Stimulated activated CD8-positive, alpha-beta memory T cell treated with anti-CD3 and anti-CD28 coated beads, Interleukin-15, amount 100 ng/mL, for 48 hours (primary cell): ENCODE measurements around the gene GALNT14.
A peak's percentile ranks its signal among the peaks of the same experiment; 100 is the strongest.

ENCODE experiments used
- DNase-seq, 2 donors: peaks; one replicate each; pipeline ENCODE4 v3.0.0-alpha.2; 2020; ENCODE audit warnings: low read depth in 2 of 2

GALNT14 gene

DNA sequence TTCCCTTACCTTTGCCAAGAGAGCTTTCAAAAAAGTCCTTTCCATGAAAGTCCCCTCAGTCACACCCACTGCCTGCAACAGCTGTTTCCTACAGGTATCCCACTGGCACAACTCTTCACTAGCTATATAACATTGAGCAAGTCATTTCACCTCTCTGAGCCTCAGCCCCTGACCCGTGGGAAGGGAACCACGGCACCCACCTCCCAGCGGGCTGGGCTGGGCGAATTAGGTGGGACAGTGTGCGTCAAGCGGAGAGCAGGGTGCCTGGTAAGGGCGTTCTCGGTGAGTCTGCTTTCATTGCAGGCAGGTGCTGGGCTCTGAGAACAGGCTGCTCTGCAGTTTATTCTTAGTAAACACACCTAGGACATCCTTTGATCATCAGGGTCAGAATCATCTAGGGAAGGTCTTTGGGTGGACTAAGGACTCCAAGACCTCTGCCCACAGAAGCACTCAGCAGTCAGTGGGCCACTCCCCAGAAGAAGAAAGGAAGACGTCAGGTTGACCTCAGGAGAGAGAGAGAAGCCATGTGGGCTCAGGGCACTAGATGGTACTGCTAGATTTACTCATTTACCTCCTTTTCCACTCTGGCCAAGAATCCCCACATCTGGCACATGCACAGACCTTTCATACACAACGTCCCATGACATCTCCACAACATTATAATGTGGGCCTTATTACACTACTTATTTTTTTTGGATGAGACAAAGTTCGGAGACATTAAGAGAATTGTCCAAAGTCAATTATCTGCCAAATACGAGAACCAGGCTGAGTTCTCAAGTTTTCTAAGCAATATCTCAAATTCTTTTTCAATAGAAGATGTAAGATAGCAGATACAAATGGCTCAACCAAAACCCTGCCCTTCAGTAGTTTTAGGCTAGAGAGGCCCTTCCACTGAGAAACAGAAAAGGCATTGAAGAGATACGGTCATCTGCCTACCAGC, 79.9 kb downstream of the GALNT14 start:
- no peak for DNase-seq

- no peak for DNase-seq
Observed at GRCh38 chr2:31057691-31058090, 80.5 kb downstream of the GALNT14 start.

GRCh38 chr2:31055938-31056337, 82.3 kb downstream of the GALNT14 start:
- no peak for DNase-seq

GRCh38 chr2:31054842-31055388, 83.3 kb downstream of the GALNT14 start:
- DNase-seq: no peak

GRCh38 chr2:31053929-31054782, 84.1 kb downstream of the GALNT14 start:
- no peak for DNase-seq

DNA sequence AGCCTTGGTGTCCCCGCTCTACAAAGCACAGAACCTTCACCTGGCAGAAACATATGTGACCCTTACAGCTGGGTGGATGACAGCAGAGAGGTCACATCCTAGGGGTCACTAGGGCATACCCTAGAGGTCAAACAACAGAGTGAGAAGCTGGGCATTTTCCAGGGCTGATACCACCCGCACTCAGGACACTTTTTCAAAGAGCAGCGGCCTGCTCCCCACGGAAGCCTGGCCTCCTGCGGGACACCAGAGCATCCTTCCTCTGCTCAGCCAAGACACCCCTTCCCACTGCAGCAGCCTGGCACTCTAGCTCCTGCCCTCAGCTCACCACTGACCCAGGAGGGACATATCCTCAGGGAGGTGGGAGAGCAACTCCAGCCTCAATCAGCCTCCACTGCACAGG, 86.0 kb downstream of the GALNT14 start:
- DNase-seq: no peak

- peak; percentile 6 to 8 for DNase-seq
Observed at GRCh38 chr2:31051258-31052140, 86.7 kb downstream of the GALNT14 start.

DNA sequence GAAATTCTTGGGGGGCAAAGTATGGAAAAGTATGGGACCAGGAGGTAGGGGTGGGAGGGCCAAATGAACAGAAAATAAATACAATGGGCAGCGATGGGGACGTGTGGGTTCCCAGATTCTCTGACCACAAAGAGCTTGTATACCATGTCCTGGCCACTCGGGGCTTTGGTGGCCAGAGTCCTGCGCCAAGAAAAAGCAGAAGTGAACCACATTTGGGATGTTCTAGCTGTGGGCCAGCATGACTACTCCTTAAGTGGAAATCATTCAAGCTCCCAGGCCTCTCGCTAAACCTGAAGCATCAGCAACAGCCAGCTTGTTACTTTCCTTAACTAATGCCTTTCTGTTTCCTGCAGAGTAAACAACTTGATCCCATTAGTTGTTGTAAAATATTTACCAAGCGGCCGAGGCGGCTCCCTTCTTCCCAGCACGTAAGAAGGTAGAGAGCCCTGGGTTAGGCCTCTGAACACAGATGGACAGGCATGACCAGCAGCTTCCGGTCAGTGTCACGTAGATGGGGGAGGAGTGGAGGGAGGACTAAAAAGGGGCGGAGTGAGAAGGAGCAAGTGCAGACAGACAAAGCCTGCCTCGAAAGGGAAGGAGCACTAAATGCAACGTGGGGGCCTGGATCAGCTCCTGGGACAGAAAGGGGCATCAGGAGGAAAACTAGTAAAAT, 88.2 kb downstream of the GALNT14 start:
- DNase-seq: no peak

DNA sequence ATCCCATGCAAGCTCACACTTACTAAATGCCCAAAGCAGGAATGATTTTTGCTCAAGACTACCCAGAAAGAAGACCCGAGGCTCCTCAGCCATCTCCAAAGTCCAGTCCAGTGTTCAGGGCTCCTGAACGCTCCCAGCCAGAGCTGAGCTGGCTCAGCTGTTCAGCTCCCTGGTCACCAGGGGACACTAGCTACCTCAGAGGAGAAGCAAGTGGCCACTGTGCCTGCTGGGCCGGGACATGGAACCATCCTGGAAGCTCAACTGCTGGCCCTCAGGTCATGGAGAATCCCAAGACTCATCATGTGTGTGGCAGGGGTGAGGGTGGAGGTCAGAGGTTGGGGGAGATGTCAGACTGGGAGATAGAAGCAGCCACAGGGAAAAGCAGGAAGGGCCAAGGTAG, 89.0 kb downstream of the GALNT14 start:
- no peak for DNase-seq

DNA sequence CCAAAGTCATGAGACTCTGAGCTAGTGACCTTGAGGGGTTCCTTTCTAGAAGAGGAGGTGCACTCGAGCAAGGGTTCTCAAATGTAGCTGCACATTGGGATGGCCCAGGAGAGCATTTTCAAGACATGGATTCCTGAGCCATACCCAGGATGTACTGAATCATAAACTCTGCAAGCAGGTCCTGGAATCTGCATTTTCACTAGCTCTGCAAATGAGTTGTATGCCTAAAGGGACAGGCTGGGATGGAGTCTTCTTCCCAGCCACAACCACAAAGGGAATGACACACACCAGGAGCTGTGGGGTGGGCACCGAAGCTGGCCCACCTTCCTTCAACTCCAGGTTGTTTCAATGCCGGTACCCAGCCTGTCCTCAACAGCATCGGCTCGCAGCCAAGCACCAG, 90.6 kb downstream of the GALNT14 start:
- no peak for DNase-seq

- DNase-seq: no peak
Observed at GRCh38 chr2:31038385-31038784, 99.9 kb downstream of the GALNT14 start.

- DNase-seq: no peak
Observed at GRCh38 chr2:31037058-31037457, 101.2 kb downstream of the GALNT14 start.

DNA sequence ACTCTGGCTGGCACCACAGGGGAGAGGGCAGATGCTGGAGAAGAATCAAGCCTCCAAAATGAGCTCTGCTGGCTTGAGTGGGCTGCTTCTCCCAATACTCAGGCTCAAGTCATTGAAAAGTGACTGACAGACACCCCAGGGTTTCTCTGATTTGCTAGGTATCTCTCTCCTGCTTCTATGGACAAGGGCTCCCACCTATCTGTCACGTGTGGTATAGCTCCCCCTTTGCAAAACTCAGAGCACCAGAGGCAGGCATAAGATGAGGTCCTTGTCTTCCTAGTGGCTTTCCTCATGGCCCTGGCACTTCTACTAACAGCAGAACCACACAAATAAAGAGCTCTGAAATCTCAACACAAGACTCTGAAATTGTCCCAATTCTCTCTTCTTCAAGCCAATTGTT, 105.2 kb downstream of the GALNT14 start:
- no peak for DNase-seq

GRCh38 chr2:31032475-31032874, 105.8 kb downstream of the GALNT14 start:
- no peak for DNase-seq

- DNase-seq: no peak
Observed at GRCh38 chr2:31031132-31031706, 107.0 kb downstream of the GALNT14 start.

- no peak for DNase-seq
Observed at GRCh38 chr2:31028417-31028816, 109.8 kb downstream of the GALNT14 start.

- DNase-seq: no peak
Observed at GRCh38 chr2:31027549-31027948, 110.7 kb downstream of the GALNT14 start.

GRCh38 chr2:31023541-31023940, 114.7 kb downstream of the GALNT14 start:
- no peak for DNase-seq

DNA sequence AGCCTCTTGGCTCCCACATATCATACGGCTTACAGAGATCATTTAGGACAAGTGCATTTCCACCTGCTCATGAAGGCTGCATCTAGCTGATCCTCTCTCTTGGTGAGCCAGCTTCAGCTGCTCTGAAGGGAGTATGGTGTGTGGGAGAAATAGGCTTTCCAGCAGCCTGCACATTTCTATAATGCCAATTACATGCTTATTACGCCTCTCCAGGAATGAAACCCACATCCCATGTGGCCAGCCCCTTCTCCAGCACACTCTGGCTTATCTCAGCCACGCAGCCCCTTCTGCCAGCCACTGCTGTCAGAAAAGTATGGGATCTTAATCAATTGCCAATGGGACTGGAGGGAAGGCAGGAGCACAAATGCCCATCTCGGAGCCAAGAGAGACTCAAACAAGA, 117.5 kb downstream of the GALNT14 start:
- DNase-seq: no peak

DNA sequence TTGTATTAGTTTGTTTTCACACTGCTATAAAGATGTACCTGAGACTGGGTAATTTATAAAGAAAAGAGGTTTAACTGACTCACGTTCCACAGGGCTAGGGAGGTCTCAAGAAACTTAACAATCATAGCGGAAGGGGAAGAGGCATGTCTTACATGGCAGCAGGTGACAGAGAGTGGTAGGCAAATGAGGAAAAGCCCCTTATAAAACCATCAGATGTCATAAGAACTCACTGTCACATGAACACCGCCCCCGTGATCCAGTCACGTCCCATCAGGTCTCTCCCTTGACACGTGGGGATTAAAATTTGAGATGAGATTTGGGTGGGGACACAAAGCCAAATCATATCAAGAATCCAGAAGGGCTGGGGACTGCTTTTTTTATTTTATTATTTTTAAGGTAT, 120.0 kb downstream of the GALNT14 start:
- DNase-seq: no peak

DNA sequence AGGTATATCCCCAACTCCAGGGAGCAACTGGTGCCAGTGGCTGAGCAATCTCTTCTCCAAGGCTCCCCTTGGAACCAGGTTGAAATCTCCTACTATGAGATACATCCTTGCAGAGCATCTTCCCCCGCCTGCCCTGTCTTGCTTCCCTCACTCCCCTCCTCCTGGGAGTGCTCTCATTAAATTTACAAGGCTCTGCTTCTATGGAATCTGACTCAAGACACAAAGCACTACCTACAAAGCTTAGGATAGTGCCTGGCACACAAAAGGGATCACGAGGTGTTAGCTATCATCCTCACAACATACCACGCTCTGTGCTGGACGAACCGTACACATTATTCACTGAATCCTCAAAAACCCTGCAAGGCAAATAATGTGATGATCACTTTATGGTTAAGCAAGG, 121.6 kb downstream of the GALNT14 start:
- no peak for DNase-seq
